ENCODE results near the gene TUBA1C. TPM values are rescaled to one million over a fixed set of nuclear protein-coding genes. Genes with fewer than 3 reads are reported as not detected.

Gene TUBA1C
- total and polyA plus RNA-seq, 9 of the 15 experiments (the other 6 are each of a cell fraction or from before 2014, with no cell fraction given), result 755 to 3,012 (median 914) TPM

DNA sequence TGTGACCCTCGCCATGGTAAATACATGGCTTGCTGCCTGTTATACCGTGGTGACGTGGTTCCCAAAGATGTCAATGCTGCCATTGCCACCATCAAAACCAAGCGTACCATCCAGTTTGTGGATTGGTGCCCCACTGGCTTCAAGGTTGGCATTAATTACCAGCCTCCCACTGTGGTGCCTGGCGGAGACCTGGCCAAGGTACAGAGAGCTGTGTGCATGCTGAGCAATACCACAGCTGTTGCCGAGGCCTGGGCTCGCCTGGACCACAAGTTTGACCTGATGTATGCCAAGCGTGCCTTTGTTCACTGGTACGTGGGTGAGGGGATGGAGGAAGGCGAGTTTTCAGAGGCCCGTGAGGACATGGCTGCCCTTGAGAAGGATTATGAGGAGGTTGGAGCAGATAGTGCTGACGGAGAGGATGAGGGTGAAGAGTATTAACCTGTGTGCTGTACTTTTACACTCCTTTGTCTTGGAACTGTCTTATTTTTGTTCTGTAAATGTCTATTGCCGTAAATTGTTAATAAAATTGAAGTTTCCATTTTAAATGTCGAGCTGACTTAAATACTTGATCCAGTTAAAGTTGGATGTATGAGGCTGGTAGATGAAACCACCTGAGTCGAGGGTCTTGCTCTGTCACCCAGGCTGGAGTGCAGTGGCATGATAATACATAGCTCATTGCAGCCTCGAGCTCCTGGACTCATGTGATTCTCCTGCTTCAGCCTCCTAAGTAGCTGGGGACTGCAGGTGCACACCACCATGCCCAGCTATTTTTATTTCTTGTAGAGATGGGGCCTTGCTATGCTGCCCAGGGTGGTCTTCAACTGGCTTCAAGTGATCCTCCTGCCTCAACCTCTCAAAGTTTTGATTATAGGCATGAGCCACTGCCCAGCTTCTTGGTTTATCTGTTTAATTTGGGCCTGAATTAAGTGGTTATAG, 8.2 kb downstream of the TUBA1C start (continued):
- TF ChIP-seq RBM17 (IDR thresholded peaks at IDR 0.05; ENCODE audit: borderline replicate concordance, low read depth, low read length) (no peak), CBFA2T3 (IDR thresholded peaks at IDR 0.05) (no peak), MYBL2 (IDR thresholded peaks at IDR 0.05; ENCODE audit: low read depth) (no peak), MYBL2 (CRISPR knock-in tag; IDR thresholded peaks at IDR 0.05; ENCODE audit: borderline replicate concordance) (no peak), TRIM28 (IDR thresholded peaks at IDR 0.05) (no peak), MAZ (CRISPR knock-in tag; conservative IDR thresholded peaks at IDR 0.05 in 1 of 2, IDR thresholded peaks at IDR 0.05 in 1 of 2) (no peak), ZNF384 (IDR thresholded peaks at IDR 0.05; ENCODE audit: low read depth, low read length) (no peak), SMAD2 (IDR thresholded peaks at IDR 0.05; ENCODE audit: low read depth, low read length) (no peak), SP1 (CRISPR knock-in tag; IDR thresholded peaks at IDR 0.05) (no peak; the same call in 1 of the 2 replicates), MTA1 (IDR thresholded peaks at IDR 0.05; ENCODE audit: borderline replicate concordance) (no peak), ZNF121 (CRISPR knock-in tag; conservative IDR thresholded peaks at IDR 0.05) (peak; percentile 56), ELF2 (CRISPR knock-in tag; IDR thresholded peaks at IDR 0.05) (0 out of 2 replicates have a peak, but pooled peaks have one; percentile 28), IFI16 (CRISPR knock-in tag; IDR thresholded peaks at IDR 0.05) (no peak), ZNF707 (CRISPR knock-in tag; conservative IDR thresholded peaks at IDR 0.05) (no peak), NBN (IDR thresholded peaks at IDR 0.05; ENCODE audit: low read depth) (no peak), E2F3 (CRISPR knock-in tag; IDR thresholded peaks at IDR 0.05) (no peak), GABPA (tag; conservative IDR thresholded peaks at IDR 0.05; ENCODE audit: low read depth) (no peak), RBFOX2 (IDR thresholded peaks at IDR 0.05; ENCODE audit: low read depth, low read length) (peak; percentile 59), MCM5 (IDR thresholded peaks at IDR 0.05; ENCODE audit: low read depth) (no peak)
- TF ChIP-seq, protein P1, sequence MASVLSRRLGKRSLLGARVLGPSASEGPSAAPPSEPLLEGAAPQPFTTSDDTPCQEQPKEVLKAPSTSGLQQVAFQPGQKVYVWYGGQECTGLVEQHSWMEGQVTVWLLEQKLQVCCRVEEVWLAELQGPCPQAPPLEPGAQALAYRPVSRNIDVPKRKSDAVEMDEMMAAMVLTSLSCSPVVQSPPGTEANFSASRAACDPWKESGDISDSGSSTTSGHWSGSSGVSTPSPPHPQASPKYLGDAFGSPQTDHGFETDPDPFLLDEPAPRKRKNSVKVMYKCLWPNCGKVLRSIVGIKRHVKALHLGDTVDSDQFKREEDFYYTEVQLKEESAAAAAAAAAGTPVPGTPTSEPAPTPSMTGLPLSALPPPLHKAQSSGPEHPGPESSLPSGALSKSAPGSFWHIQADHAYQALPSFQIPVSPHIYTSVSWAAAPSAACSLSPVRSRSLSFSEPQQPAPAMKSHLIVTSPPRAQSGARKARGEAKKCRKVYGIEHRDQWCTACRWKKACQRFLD (CRISPR knock-in tag; IDR thresholded peaks at IDR 0.05), result no peak
- TF ChIP-seq, protein P2, sequence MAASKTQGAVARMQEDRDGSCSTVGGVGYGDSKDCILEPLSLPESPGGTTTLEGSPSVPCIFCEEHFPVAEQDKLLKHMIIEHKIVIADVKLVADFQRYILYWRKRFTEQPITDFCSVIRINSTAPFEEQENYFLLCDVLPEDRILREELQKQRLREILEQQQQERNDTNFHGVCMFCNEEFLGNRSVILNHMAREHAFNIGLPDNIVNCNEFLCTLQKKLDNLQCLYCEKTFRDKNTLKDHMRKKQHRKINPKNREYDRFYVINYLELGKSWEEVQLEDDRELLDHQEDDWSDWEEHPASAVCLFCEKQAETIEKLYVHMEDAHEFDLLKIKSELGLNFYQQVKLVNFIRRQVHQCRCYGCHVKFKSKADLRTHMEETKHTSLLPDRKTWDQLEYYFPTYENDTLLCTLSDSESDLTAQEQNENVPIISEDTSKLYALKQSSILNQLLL (CRISPR knock-in tag; IDR thresholded peaks at IDR 0.05; ENCODE audit: borderline replicate concordance), result no peak
- TF ChIP-seq, protein P3, sequence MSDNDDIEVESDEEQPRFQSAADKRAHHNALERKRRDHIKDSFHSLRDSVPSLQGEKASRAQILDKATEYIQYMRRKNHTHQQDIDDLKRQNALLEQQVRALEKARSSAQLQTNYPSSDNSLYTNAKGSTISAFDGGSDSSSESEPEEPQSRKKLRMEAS (CRISPR knock-in tag; IDR thresholded peaks at IDR 0.05), result 0 out of 2 replicates have a peak, but pooled peaks have one; percentile 50
- TF ChIP-seq, protein P4, sequence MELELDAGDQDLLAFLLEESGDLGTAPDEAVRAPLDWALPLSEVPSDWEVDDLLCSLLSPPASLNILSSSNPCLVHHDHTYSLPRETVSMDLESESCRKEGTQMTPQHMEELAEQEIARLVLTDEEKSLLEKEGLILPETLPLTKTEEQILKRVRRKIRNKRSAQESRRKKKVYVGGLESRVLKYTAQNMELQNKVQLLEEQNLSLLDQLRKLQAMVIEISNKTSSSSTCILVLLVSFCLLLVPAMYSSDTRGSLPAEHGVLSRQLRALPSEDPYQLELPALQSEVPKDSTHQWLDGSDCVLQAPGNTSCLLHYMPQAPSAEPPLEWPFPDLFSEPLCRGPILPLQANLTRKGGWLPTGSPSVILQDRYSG (tag; conservative IDR thresholded peaks at IDR 0.05; ENCODE audit: low read depth), result no peak
- TF ChIP-seq, protein P5, sequence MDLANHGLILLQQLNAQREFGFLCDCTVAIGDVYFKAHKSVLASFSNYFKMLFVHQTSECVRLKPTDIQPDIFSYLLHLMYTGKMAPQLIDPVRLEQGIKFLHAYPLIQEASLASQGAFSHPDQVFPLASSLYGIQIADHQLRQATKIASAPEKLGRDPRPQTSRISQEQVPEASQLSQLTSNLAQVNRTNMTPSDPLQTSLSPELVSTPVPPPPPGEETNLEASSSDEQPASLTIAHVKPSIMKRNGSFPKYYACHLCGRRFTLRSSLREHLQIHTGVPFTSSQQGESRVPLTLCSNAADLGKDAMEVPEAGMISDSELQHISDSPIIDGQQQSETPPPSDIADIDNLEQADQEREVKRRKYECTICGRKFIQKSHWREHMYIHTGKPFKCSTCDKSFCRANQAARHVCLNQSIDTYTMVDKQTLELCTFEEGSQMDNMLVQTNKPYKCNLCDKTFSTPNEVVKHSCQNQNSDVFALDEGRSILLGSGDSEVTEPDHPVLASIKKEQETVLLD (IDR thresholded peaks at IDR 0.05), result no peak

Data from K562 (cell line).